ENCODE data around the gene TMEM72. TPM values are rescaled to one million over a fixed set of nuclear protein-coding genes. Genes with fewer than 3 reads are reported as not detected.

The TMEM72 gene
- total and polyA plus RNA-seq, 2 of the 13 experiments (the other 11 are each of a cell fraction or from before 2014, with no cell fraction given): 0.04 TPM; not detected in 1

DNA sequence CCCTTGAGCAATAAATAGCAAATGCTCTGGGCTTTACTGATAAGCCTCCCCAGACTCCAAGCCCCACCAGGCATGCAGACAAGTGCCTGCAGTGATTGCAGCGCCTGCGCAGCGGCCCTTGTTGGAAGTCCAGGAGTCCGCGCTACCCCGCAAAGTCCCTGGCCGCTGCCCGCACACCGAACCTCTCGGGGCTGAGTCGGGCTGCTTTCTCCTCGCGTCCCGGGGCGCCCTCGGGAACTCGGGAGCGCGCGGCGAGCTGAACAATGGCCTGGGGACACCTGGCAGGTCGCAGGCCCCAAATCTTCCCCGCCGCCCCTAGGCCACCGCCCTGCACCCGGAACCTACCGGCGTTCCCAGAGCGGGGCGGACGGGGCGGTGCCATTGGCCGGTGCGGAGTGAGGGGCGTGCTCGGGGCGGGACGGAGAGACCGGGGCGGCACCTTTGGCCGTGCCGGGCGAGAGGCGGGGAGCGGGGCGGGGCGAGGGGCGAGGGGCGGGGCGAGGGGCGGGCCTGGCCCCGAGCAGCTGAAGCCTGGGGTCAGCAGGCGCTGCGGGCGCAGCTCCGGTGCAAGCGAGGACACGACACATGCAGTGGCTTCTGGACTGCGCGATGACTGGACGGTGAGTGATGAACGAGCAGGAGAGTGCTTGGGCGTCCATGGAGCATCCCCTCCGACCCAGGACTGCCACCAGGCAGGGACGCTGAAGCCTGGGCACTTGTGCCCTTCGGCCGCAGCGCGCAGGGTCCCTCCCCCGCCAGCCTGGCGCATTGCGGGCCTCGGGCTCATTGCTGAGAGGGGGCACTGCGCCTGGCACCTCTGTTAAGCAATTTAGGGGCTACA lies 48.3 kb downstream of the TMEM72 start, which contains the start of gene RASSF4 (continued):
- TF ChIP-seq, protein P1, sequence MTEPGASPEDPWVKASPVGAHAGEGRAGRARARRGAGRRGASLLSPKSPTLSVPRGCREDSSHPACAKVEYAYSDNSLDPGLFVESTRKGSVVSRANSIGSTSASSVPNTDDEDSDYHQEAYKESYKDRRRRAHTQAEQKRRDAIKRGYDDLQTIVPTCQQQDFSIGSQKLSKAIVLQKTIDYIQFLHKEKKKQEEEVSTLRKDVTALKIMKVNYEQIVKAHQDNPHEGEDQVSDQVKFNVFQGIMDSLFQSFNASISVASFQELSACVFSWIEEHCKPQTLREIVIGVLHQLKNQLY (CRISPR knock-in tag; IDR thresholded peaks at IDR 0.05): no peak
- TF ChIP-seq, protein P2, sequence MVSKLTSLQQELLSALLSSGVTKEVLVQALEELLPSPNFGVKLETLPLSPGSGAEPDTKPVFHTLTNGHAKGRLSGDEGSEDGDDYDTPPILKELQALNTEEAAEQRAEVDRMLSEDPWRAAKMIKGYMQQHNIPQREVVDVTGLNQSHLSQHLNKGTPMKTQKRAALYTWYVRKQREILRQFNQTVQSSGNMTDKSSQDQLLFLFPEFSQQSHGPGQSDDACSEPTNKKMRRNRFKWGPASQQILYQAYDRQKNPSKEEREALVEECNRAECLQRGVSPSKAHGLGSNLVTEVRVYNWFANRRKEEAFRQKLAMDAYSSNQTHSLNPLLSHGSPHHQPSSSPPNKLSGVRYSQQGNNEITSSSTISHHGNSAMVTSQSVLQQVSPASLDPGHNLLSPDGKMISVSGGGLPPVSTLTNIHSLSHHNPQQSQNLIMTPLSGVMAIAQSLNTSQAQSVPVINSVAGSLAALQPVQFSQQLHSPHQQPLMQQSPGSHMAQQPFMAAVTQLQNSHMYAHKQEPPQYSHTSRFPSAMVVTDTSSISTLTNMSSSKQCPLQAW (CRISPR knock-in tag; IDR thresholded peaks at IDR 0.05): peak; percentile 78
- TF ChIP-seq ZNF670 (CRISPR knock-in tag; IDR thresholded peaks at IDR 0.05; ENCODE audit: borderline replicate concordance): no peak
- TF ChIP-seq FIP1L1 (IDR thresholded peaks at IDR 0.05; ENCODE audit: borderline replicate concordance, insufficient read depth, low read depth, low read length): no peak
- TF ChIP-seq, protein P3, sequence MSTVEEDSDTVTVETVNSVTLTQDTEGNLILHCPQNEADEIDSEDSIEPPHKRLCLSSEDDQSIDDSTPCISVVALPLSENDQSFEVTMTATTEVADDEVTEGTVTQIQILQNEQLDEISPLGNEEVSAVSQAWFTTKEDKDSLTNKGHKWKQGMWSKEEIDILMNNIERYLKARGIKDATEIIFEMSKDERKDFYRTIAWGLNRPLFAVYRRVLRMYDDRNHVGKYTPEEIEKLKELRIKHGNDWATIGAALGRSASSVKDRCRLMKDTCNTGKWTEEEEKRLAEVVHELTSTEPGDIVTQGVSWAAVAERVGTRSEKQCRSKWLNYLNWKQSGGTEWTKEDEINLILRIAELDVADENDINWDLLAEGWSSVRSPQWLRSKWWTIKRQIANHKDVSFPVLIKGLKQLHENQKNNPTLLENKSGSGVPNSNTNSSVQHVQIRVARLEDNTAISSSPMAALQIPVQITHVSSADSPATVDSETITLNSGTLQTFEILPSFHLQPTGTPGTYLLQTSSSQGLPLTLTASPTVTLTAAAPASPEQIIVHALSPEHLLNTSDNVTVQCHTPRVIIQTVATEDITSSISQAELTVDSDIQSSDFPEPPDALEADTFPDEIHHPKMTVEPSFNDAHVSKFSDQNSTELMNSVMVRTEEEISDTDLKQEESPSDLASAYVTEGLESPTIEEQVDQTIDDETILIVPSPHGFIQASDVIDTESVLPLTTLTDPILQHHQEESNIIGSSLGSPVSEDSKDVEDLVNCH (CRISPR knock-in tag; IDR thresholded peaks at IDR 0.05): no peak
- TF ChIP-seq RCOR2 (CRISPR knock-in tag; IDR thresholded peaks at IDR 0.05): no peak
- no peak for TF ChIP-seq NFE2L2 (IDR thresholded peaks at IDR 0.05; ENCODE audit: low read length)
- 0 out of 2 replicates have a peak, but pooled peaks have one; percentile 27 for TF ChIP-seq NR2C2 (CRISPR knock-in tag; IDR thresholded peaks at IDR 0.05; ENCODE audit: borderline replicate concordance)
- TF ChIP-seq CEBPB (IDR thresholded peaks at IDR 0.05; ENCODE audit: borderline replicate concordance, low read depth, low read length): no peak; the same call in 1 of the 2 replicates
- TF ChIP-seq, protein P4, sequence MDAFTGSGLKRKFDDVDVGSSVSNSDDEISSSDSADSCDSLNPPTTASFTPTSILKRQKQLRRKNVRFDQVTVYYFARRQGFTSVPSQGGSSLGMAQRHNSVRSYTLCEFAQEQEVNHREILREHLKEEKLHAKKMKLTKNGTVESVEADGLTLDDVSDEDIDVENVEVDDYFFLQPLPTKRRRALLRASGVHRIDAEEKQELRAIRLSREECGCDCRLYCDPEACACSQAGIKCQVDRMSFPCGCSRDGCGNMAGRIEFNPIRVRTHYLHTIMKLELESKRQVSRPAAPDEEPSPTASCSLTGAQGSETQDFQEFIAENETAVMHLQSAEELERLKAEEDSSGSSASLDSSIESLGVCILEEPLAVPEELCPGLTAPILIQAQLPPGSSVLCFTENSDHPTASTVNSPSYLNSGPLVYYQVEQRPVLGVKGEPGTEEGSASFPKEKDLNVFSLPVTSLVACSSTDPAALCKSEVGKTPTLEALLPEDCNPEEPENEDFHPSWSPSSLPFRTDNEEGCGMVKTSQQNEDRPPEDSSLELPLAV (CRISPR knock-in tag; conservative IDR thresholded peaks at IDR 0.05; ENCODE audit: low read depth): no peak
- no peak for TF ChIP-seq JUNB (CRISPR knock-in tag; IDR thresholded peaks at IDR 0.05; ENCODE audit: borderline replicate concordance)
- TF ChIP-seq ZSCAN22 (CRISPR knock-in tag; IDR thresholded peaks at IDR 0.05): no peak
- TF ChIP-seq, protein P5, sequence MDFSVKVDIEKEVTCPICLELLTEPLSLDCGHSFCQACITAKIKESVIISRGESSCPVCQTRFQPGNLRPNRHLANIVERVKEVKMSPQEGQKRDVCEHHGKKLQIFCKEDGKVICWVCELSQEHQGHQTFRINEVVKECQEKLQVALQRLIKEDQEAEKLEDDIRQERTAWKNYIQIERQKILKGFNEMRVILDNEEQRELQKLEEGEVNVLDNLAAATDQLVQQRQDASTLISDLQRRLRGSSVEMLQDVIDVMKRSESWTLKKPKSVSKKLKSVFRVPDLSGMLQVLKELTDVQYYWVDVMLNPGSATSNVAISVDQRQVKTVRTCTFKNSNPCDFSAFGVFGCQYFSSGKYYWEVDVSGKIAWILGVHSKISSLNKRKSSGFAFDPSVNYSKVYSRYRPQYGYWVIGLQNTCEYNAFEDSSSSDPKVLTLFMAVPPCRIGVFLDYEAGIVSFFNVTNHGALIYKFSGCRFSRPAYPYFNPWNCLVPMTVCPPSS (IDR thresholded peaks at IDR 0.05): no peak
- TF ChIP-seq RFX1 (IDR thresholded peaks at IDR 0.05): no peak
- no peak for TF ChIP-seq ZNF496 (CRISPR knock-in tag; IDR thresholded peaks at IDR 0.05; ENCODE audit: insufficient replicate concordance)
- TF ChIP-seq, protein P6, sequence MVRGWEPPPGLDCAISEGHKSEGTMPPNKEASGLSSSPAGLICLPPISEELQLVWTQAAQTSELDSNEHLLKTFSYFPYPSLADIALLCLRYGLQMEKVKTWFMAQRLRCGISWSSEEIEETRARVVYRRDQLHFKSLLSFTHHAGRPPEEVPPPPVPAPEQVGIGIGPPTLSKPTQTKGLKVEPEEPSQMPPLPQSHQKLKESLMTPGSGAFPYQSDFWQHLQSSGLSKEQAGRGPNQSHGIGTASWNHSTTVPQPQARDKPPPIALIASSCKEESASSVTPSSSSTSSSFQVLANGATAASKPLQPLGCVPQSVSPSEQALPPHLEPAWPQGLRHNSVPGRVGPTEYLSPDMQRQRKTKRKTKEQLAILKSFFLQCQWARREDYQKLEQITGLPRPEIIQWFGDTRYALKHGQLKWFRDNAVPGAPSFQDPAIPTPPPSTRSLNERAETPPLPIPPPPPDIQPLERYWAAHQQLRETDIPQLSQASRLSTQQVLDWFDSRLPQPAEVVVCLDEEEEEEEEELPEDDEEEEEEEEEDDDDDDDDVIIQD (CRISPR knock-in tag; IDR thresholded peaks at IDR 0.05; ENCODE audit: low read depth): peak; percentile 60; the same call in 1 of the 2 replicates
- TF ChIP-seq SALL1 (CRISPR knock-in tag; IDR thresholded peaks at IDR 0.05): peak; percentile 84
- TF ChIP-seq ZNF460 (CRISPR knock-in tag; IDR thresholded peaks at IDR 0.05; ENCODE audit: borderline replicate concordance): no peak
